C4-2B (cell line): ENCODE measurements around the gene KIAA0825.

Source experiments
- CTCF ChIP-seq: fragments of 450-650 bp; conservative IDR thresholded peaks from 2 replicates; pipeline ENCODE4 v1.5.1; 2017; ENCODE audit warnings: mild to moderate bottlenecking
- ZFX ChIP-seq: fragments of 450-650 bp; IDR thresholded peaks from 2 replicates; pipeline ENCODE4 v1.6.1; 2017

- TF ChIP-seq CTCF (no peak), ZFX (no peak)
These were observed 188.8 kb downstream of the KIAA0825 start for GRCh38 chr5:94429566-94429965.
